Measurements from ENCODE around the gene GFM1. TPM values are rescaled to one million over a fixed set of nuclear protein-coding genes. Genes with fewer than 3 reads are reported as not detected.

The GFM1 gene
- total RNA-seq, 1 donor = 52.5 TPM

GRCh38 chr3:158728061-158728377 lies 83.7 kb downstream of the GFM1 start:
- Histone ChIP-seq H3K4me1 (ENCODE audit: insufficient read depth, low read length) (peaks cover 68% of the 10 kb centered on the region), H3K4me2 (ENCODE audit: insufficient read depth, low read length) (peak overlapping the region; percentile 67)

GRCh38 chr3:158728851-158729250 lies 84.5 kb downstream of the GFM1 start:
- H3K4me1 ChIP-seq (ENCODE audit: insufficient read depth, low read length) = peaks cover 59% of the 10 kb centered on the region
- H2AFZ ChIP-seq (ENCODE audit: low read length) = no peak overlapping the region
- H3K4me2 ChIP-seq (ENCODE audit: insufficient read depth, low read length) = no peak overlapping the region
- no peaks in the 10 kb centered on the region for H3K36me3 ChIP-seq (ENCODE audit: insufficient read depth, low read length)
- TF ChIP-seq CTCF (IDR thresholded peaks at IDR 0.05; ENCODE audit: extremely low read depth, low read depth, low read length) = no peak
- H3K27ac ChIP-seq (ENCODE audit: low read depth, low read length) = no peak overlapping the region
- H3K27me3 ChIP-seq (ENCODE audit: insufficient read depth, low read length) = no peaks in the 10 kb centered on the region
- no peaks in the 10 kb centered on the region for H3K9me3 ChIP-seq (ENCODE audit: low read depth, low read length)
- H3K79me2 ChIP-seq (ENCODE audit: insufficient read depth, low read length) = no peaks in the 10 kb centered on the region
- no peak overlapping the region for H3K4me3 ChIP-seq (ENCODE audit: insufficient read depth, low read length)
- no peaks in the 10 kb centered on the region for H4K20me1 ChIP-seq (ENCODE audit: insufficient read depth, low read length)
- DNase-seq (ENCODE audit: insufficient read length, low spot score, missing footprints) = no peak

More at GRCh38 chr3:158728061-158728377, 83.7 kb downstream of the GFM1 start:
- DNase-seq (ENCODE audit: insufficient read length, low spot score, missing footprints) = no peak
- no peak overlapping the region for H3K4me3 ChIP-seq (ENCODE audit: insufficient read depth, low read length)
- no peaks in the 10 kb centered on the region for H3K79me2 ChIP-seq (ENCODE audit: insufficient read depth, low read length)
- no peaks in the 10 kb centered on the region for H3K27me3 ChIP-seq (ENCODE audit: insufficient read depth, low read length)
- no peak overlapping the region for H2AFZ ChIP-seq (ENCODE audit: low read length)
- H4K20me1 ChIP-seq (ENCODE audit: insufficient read depth, low read length) = no peaks in the 10 kb centered on the region
- peak overlapping the region; percentile 81 for H3K27ac ChIP-seq (ENCODE audit: low read depth, low read length)
- no peak for TF ChIP-seq CTCF (IDR thresholded peaks at IDR 0.05; ENCODE audit: extremely low read depth, low read depth, low read length)
- H3K36me3 ChIP-seq (ENCODE audit: insufficient read depth, low read length) = no peaks in the 10 kb centered on the region
- H3K9me3 ChIP-seq (ENCODE audit: low read depth, low read length) = no peaks in the 10 kb centered on the region

- Histone ChIP-seq H2AFZ (ENCODE audit: low read length) (peak overlapping the region; percentile 78), H3K4me1 (ENCODE audit: insufficient read depth, low read length) (peaks cover 35% of the 10 kb centered on the region), H3K36me3 (ENCODE audit: insufficient read depth, low read length) (peaks cover 4% of the 10 kb centered on the region), H4K20me1 (ENCODE audit: insufficient read depth, low read length) (no peaks in the 10 kb centered on the region), H3K4me2 (ENCODE audit: insufficient read depth, low read length) (peak overlapping the region; percentile 94), H3K79me2 (ENCODE audit: insufficient read depth, low read length) (no peaks in the 10 kb centered on the region), H3K9me3 (ENCODE audit: low read depth, low read length) (peaks cover 5% of the 10 kb centered on the region), H3K27ac (ENCODE audit: low read depth, low read length) (peak overlapping the region; percentile 44), H3K27me3 (ENCODE audit: insufficient read depth, low read length) (no peaks in the 10 kb centered on the region), H3K4me3 (ENCODE audit: insufficient read depth, low read length) (peak overlapping the region; percentile 78)
- TF ChIP-seq CTCF (IDR thresholded peaks at IDR 0.05; ENCODE audit: extremely low read depth, low read depth, low read length) = no peak
- no peak for DNase-seq (ENCODE audit: insufficient read length, low spot score, missing footprints)
Measured at GRCh38 chr3:158731486-158731885, 87.2 kb downstream of the GFM1 start.

- peaks cover 5% of the 10 kb centered on the region for H3K9me3 ChIP-seq (ENCODE audit: low read depth, low read length)
- DNase-seq (ENCODE audit: insufficient read length, low spot score, missing footprints) = peak; percentile 93
- H3K4me3 ChIP-seq (ENCODE audit: insufficient read depth, low read length) = peak within 1 kb of the TSS; percentile 78
- no peaks in the 10 kb centered on the region for H3K27me3 ChIP-seq (ENCODE audit: insufficient read depth, low read length)
- H2AFZ ChIP-seq (ENCODE audit: low read length) = peak within 1 kb of the TSS; percentile 78
- H4K20me1 ChIP-seq (ENCODE audit: insufficient read depth, low read length) = no peaks in the 10 kb centered on the region
- H3K79me2 ChIP-seq (ENCODE audit: insufficient read depth, low read length) = no peaks in the 10 kb centered on the region
- no peak for TF ChIP-seq CTCF (IDR thresholded peaks at IDR 0.05; ENCODE audit: extremely low read depth, low read depth, low read length)
- H3K27ac ChIP-seq (ENCODE audit: low read depth, low read length) = peak within 1 kb of the TSS; percentile 44
- H3K4me1 ChIP-seq (ENCODE audit: insufficient read depth, low read length) = peaks cover 30% of the 10 kb centered on the region
- H3K36me3 ChIP-seq (ENCODE audit: insufficient read depth, low read length) = peaks cover 4% of the 10 kb centered on the region
- H3K4me2 ChIP-seq (ENCODE audit: insufficient read depth, low read length) = peak within 1 kb of the TSS; percentile 94
Measured at GRCh38 chr3:158731938-158732855, 87.9 kb downstream of the GFM1 start, which contains the start of gene RARRES1. TSS of gene RARRES1 (minus strand) at chr3:158732457. CDS start at chr3:158732415, 42 bp downstream.

All from osteoblast (primary cell).